ENCODE measurements around the gene CIAO2B. TPM values are rescaled to one million over a fixed set of nuclear protein-coding genes. Genes with fewer than 3 reads are reported as not detected.

Gene CIAO2B
- total and polyA plus RNA-seq, 5 donors from 2014 or later: 64.6 to 161 (median 143) TPM

DNA sequence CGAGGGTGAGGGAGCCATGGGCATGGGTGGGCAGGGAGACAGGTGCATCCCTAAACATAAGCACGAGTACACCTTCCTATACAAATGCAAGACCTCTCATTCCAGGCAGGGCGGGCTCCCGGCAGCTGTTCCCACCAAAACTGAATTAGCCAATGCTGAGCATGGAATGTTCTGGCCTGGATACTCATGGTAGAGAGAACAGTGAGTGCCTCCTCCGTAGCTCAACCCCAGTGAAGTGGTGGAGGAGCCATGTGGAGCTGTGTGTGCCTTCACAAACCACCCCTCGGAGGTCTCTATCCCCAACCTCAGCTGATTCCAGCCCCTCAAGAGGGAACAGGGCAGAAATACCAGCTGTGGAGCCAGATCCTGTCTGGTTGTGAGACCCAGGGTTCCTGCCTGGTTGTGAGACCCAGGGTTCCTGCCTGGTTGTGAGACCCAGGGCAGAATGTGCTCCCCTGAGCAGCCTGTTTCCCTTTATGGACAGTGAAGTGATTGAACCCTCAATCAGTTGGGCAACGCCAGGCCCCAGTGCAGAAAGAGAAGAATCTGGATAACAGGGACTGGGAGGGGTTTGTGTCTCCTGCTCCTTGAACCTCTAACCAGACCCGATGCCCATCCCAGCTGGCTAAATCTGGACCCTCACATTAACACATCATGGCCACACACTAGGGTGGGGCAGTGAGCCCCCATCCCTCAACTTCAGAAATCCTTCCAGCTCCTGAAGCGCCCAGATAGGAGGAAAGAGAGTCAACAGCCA lies 13.1 kb downstream of the CIAO2B start:
- Histone ChIP-seq H3K4me1 (ENCODE audit: control insufficient read depth, insufficient read depth, low read length, poor library complexity, severe bottlenecking) (peaks cover 15% of the 10 kb centered on the region), H3K27me3 (ENCODE audit: control insufficient read depth, insufficient read depth, low read length) (peaks cover 7% of the 10 kb centered on the region), H3K4me3 (ENCODE audit: low read depth, low read length) (no peak overlapping the region), H3K27ac (ENCODE audit: insufficient read depth, low read length, poor library complexity, severe bottlenecking) (no peak overlapping the region), H3K36me3 (ENCODE audit: control insufficient read depth, insufficient read depth, low read length) (no peaks in the 10 kb centered on the region), H3K9me3 (ENCODE audit: control insufficient read depth in 2 of 2, low read length in 2 of 2) (no peaks in the 10 kb centered on the region)
- Mint-ChIP-seq H3K4me1 (peaks cover 0 to 8% (median 3%) of the 10 kb centered on the region in 4 donors), H3K27ac (no peak overlapping the region), H3K27me3 (peaks cover 46% of the 10 kb centered on the region), H3K9me3 (no peaks in the 10 kb centered on the region), H3K36me3 (no peaks in the 10 kb centered on the region), H3K4me3 (no peak overlapping the region)
- DNase-seq (no peak), ATAC-seq (ENCODE audit: low read depth in 2 of 2) (no peak)

DNA sequence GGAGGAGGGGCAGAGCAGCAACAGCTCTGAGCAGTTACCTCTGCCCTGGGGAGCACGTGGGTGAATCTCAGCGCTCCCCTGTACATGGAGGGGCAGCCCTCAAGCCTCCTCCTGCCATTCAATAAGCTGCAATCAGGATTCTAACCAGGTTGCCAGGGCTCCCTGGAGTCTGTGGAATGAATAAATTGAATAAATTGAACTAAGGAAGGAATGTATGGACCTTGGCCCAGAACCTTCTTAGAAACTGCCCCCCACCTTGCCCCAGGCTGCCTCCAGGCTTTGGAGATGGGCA lies 14.0 kb downstream of the CIAO2B start:
- H3K4me3 Mint-ChIP-seq: no peak overlapping the region
- peaks cover 0 to 2% (median 0%) of the 10 kb centered on the region in 4 donors for H3K4me1 Mint-ChIP-seq
- Histone ChIP-seq H3K36me3 (ENCODE audit: control insufficient read depth, insufficient read depth, low read length) (no peaks in the 10 kb centered on the region), H3K27me3 (ENCODE audit: control insufficient read depth, insufficient read depth, low read length) (peaks cover 3% of the 10 kb centered on the region), H3K9me3 (ENCODE audit: control insufficient read depth in 2 of 2, low read length in 2 of 2) (no peaks in the 10 kb centered on the region), H3K4me3 (ENCODE audit: low read depth, low read length) (no peak overlapping the region), H3K4me1 (ENCODE audit: control insufficient read depth, insufficient read depth, low read length, poor library complexity, severe bottlenecking) (peaks cover 9% of the 10 kb centered on the region), H3K27ac (ENCODE audit: insufficient read depth, low read length, poor library complexity, severe bottlenecking) (no peak overlapping the region)
- no peak overlapping the region for H3K27ac Mint-ChIP-seq
- no peaks in the 10 kb centered on the region for H3K9me3 Mint-ChIP-seq
- ATAC-seq (ENCODE audit: low read depth in 2 of 2) (no peak), DNase-seq (no peak)
- peaks cover 39% of the 10 kb centered on the region for H3K27me3 Mint-ChIP-seq
- no peaks in the 10 kb centered on the region for H3K36me3 Mint-ChIP-seq

DNA sequence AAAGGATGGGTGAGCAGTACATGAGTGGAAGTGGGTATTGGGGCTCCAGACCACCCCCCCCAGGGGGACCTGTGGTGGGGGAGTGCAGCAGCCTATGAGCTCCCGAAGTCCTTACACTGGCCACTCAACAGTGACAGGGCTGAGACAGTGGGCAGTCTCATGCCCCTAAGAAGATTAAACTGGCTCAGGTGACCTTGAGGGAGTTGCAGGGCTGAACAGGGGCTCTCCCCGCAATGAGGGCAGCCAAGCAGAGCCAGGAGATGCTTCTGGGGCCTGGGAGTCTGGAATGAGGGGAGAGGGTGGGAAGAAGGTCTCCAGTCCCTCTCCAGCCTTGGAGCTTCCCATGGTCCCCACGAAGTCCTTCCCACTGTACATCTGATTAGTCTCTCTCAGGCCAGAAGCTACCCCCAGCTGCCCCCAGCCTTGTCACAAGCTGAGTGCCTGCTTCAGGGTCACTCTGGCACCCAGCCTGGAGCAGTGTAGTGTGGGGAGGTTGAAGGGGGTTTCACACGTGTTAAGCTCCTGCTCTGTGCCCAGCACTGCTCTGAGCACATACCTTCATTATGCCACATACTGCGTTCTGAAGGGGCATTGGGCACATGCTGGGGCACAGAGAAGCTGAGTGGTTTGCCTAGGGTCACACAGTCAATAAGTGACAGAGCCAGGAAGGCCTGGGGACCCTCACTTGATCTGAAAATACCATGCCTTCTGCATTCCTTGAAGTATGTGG lies 14.5 kb downstream of the CIAO2B start:
- H3K36me3 ChIP-seq (ENCODE audit: control insufficient read depth, insufficient read depth, low read length): no peaks in the 10 kb centered on the region
- no peak overlapping the region for H3K27ac Mint-ChIP-seq
- H3K4me3 Mint-ChIP-seq: no peak overlapping the region
- peaks cover 4% of the 10 kb centered on the region for H3K4me1 ChIP-seq (ENCODE audit: control insufficient read depth, insufficient read depth, low read length, poor library complexity, severe bottlenecking)
- H3K4me3 ChIP-seq (ENCODE audit: low read depth, low read length): no peak overlapping the region
- peaks cover 0 to 2% (median 0%) of the 10 kb centered on the region in 4 donors for H3K4me1 Mint-ChIP-seq
- peaks cover 38% of the 10 kb centered on the region for H3K27me3 Mint-ChIP-seq
- no peaks in the 10 kb centered on the region for H3K9me3 ChIP-seq (ENCODE audit: control insufficient read depth in 2 of 2, low read length in 2 of 2)
- H3K27me3 ChIP-seq (ENCODE audit: control insufficient read depth, insufficient read depth, low read length): peaks cover 3% of the 10 kb centered on the region
- DNase-seq (no peak), ATAC-seq (ENCODE audit: low read depth in 2 of 2) (no peak)
- H3K36me3 Mint-ChIP-seq: no peaks in the 10 kb centered on the region
- H3K9me3 Mint-ChIP-seq: no peaks in the 10 kb centered on the region
- no peak overlapping the region for H3K27ac ChIP-seq (ENCODE audit: insufficient read depth, low read length, poor library complexity, severe bottlenecking)

- Histone ChIP-seq H3K27me3 (ENCODE audit: control insufficient read depth, insufficient read depth, low read length) (peaks cover under 1% of the 10 kb centered on the region), H3K4me3 (ENCODE audit: low read depth, low read length) (no peak within 1 kb of the TSS), H3K4me1 (ENCODE audit: control insufficient read depth, insufficient read depth, low read length, poor library complexity, severe bottlenecking) (no peaks in the 10 kb centered on the region), H3K36me3 (ENCODE audit: control insufficient read depth, insufficient read depth, low read length) (no peaks in the 10 kb centered on the region), H3K9me3 (ENCODE audit: control insufficient read depth in 2 of 2, low read length in 2 of 2) (no peaks in the 10 kb centered on the region), H3K27ac (ENCODE audit: insufficient read depth, low read length, poor library complexity, severe bottlenecking) (no peak within 1 kb of the TSS)
- Mint-ChIP-seq H3K4me3 (no peak within 1 kb of the TSS), H3K9me3 (no peaks in the 10 kb centered on the region), H3K27me3 (peaks cover 30% of the 10 kb centered on the region), H3K4me1 (no peaks in the 10 kb centered on the region), H3K27ac (no peak within 1 kb of the TSS), H3K36me3 (no peaks in the 10 kb centered on the region)
- DNase-seq (no peak), ATAC-seq (ENCODE audit: low read depth in 2 of 2) (no peak)
These were observed 15.2 kb downstream of the CIAO2B start, which contains the start of gene CDH16 for GRCh38 chr16:66918803-66919568. CDH16 (minus strand) TSS chr16:66918885; CDS start chr16:66918065, 820 bp downstream.

DNA sequence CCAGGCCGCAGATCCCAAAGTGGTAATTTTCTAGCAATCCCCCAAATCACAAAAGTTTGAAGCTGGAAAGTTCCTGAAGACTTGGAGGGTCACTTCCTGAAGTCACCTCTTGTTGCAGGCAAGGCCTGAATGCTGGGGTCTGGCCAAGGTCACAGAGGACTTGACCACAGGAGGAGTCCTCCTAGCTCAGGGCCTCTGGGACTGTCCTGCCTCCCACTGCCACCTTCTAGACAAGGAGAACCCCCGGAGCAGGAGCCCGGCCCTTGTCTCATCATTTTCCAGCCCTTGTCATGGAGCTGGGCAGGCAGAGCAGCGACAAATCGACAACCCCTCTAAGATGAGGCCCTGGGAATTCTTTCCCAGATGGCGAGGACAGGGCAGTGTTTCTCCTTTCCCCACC lies 15.8 kb downstream of the CIAO2B start:
- H3K4me3 ChIP-seq (ENCODE audit: low read depth, low read length): no peak overlapping the region
- ATAC-seq (ENCODE audit: low read depth in 2 of 2): no peak
- H3K4me3 Mint-ChIP-seq: no peak overlapping the region
- H3K9me3 Mint-ChIP-seq: no peaks in the 10 kb centered on the region
- H3K36me3 Mint-ChIP-seq: no peaks in the 10 kb centered on the region
- H3K4me1 Mint-ChIP-seq: no peaks in the 10 kb centered on the region
- no peaks in the 10 kb centered on the region for H3K27me3 ChIP-seq (ENCODE audit: control insufficient read depth, insufficient read depth, low read length)
- no peak overlapping the region for H3K27ac ChIP-seq (ENCODE audit: insufficient read depth, low read length, poor library complexity, severe bottlenecking)
- no peak for DNase-seq
- no peak overlapping the region for H3K27ac Mint-ChIP-seq
- H3K27me3 Mint-ChIP-seq: peaks cover 24% of the 10 kb centered on the region
- no peaks in the 10 kb centered on the region for H3K36me3 ChIP-seq (ENCODE audit: control insufficient read depth, insufficient read depth, low read length)
- H3K4me1 ChIP-seq (ENCODE audit: control insufficient read depth, insufficient read depth, low read length, poor library complexity, severe bottlenecking): no peaks in the 10 kb centered on the region
- no peaks in the 10 kb centered on the region for H3K9me3 ChIP-seq (ENCODE audit: control insufficient read depth in 2 of 2, low read length in 2 of 2)

- Histone ChIP-seq H3K36me3 (ENCODE audit: control insufficient read depth, insufficient read depth, low read length) (no peaks in the 10 kb centered on the region), H3K4me1 (ENCODE audit: control insufficient read depth, insufficient read depth, low read length, poor library complexity, severe bottlenecking) (no peaks in the 10 kb centered on the region), H3K27ac (ENCODE audit: insufficient read depth, low read length, poor library complexity, severe bottlenecking) (no peak overlapping the region), H3K4me3 (ENCODE audit: low read depth, low read length) (no peak overlapping the region), H3K27me3 (ENCODE audit: control insufficient read depth, insufficient read depth, low read length) (no peaks in the 10 kb centered on the region), H3K9me3 (ENCODE audit: control insufficient read depth in 2 of 2, low read length in 2 of 2) (no peaks in the 10 kb centered on the region)
- H3K4me3 Mint-ChIP-seq: no peak overlapping the region
- ATAC-seq (ENCODE audit: low read depth in 2 of 2) (no peak), DNase-seq (no peak)
- H3K4me1 Mint-ChIP-seq: no peaks in the 10 kb centered on the region
- no peaks in the 10 kb centered on the region for H3K36me3 Mint-ChIP-seq
- no peaks in the 10 kb centered on the region for H3K9me3 Mint-ChIP-seq
- no peak overlapping the region for H3K27ac Mint-ChIP-seq
- peaks cover 18% of the 10 kb centered on the region for H3K27me3 Mint-ChIP-seq
These were observed 16.5 kb downstream of the CIAO2B start for GRCh38 chr16:66917741-66918140.

DNA sequence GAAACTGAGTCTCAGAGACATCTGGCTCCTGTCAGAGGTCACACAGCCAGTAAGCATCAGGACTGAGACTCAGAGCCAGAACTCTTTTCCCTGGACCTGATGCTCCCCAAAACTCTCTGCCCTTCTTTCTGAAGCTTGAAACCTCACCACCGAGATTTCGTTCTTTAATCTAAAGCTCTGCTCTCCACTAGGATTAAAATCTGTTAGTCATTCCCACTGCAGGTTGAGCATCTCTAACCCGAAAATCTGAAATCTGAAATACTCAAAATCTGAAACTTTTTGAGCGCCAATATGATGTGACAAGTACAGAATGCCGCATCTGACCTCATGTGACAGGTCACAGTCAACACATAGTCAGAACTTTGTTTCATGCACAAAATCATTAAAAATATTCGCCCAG lies 17.7 kb downstream of the CIAO2B start:
- H3K9me3 ChIP-seq (ENCODE audit: control insufficient read depth in 2 of 2, low read length in 2 of 2): no peaks in the 10 kb centered on the region
- no peaks in the 10 kb centered on the region for H3K4me1 Mint-ChIP-seq
- peaks cover 12% of the 10 kb centered on the region for H3K27me3 Mint-ChIP-seq
- ATAC-seq (ENCODE audit: low read depth in 2 of 2) (no peak), DNase-seq (no peak)
- H3K36me3 ChIP-seq (ENCODE audit: control insufficient read depth, insufficient read depth, low read length): no peaks in the 10 kb centered on the region
- H3K4me3 ChIP-seq (ENCODE audit: low read depth, low read length): no peak overlapping the region
- no peak overlapping the region for H3K27ac ChIP-seq (ENCODE audit: insufficient read depth, low read length, poor library complexity, severe bottlenecking)
- no peak overlapping the region for H3K4me3 Mint-ChIP-seq
- no peaks in the 10 kb centered on the region for H3K27me3 ChIP-seq (ENCODE audit: control insufficient read depth, insufficient read depth, low read length)
- peak overlapping the region in 1 of 3 donors; percentile 48 for H3K27ac Mint-ChIP-seq
- H3K4me1 ChIP-seq (ENCODE audit: control insufficient read depth, insufficient read depth, low read length, poor library complexity, severe bottlenecking): no peaks in the 10 kb centered on the region
- no peaks in the 10 kb centered on the region for H3K36me3 Mint-ChIP-seq
- no peaks in the 10 kb centered on the region for H3K9me3 Mint-ChIP-seq
